ENCODE data around the gene TNFSF18. TPM values are rescaled to one million over a fixed set of nuclear protein-coding genes. Genes with fewer than 3 reads are reported as not detected.

The TNFSF18 gene
- polyA plus RNA-seq, 4 donors = 0.14 to 0.24 (median 0.18) TPM

DNA sequence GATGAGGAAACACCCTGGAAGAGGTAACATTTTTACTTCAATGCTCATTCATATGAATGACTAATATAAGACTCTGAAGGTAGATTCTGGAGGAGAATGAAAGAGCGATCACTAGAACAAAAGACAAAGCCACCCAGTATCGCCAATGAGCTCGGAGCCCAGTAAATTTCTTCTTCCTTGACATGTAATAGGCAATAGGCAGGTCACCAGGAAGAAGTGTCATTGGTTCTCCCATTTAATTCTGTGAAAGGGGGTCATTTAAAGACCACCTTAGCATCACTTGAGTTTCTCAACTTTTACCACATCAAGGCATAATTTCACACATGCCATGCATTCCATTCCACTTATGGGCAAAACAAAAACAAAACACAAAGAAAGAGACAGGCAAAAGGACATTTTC lies 7.9 kb downstream of the TNFSF18 start:
- DNase-seq (ENCODE audit: low read depth in 4 of 4, low spot score in 2 of 4) = no peak

DNA sequence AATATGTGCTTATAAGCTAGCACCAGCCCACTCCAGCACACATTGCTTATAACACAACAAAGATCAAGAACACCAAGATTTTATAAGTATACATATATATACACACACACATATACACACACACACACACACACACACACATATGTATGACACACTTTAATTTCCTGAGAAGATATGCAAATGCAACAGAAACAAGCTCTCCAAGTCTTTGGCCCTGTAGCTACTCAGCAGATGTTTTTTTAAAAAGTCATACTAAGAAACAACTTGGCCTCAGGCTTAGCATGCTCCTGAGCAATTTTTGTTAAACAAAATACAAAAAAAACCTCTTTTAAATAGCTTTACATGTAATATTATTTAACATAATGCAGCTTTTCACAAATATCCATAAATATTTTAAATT lies 11.1 kb downstream of the TNFSF18 start:
- DNase-seq (ENCODE audit: low read depth in 4 of 4, low spot score in 2 of 4) = no peak

DNA sequence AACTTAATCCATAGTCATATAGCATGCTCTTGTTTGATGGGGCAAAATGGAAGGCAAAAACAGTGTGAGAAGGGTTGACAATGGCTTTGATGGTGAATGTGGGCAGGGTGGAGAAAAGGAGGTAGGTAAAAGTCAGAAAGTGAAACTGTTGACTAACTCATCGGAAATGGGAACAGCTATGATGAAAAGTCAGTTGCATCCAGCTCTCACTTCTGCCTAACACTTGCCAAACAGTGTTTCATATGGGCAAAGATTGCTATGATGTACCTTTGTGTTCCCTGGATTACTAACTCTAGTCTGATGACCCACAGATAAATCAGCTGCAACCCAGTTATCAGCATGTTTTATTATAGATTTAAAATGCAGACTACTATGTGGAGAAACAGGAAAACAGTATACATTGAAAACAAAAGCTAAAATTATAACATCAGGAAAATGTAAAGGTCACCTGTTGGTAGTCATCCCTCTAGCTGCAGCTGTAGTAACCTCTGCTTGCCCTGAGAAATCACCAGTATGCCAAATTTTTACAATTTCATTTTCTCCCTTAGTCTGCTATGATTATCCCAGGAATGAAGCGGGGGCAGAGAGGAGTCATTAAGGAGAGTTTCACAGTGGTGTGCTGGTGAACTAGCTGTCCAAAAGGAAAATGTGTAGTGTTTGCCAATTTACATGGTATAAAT lies 11.7 kb downstream of the TNFSF18 start:
- no peak for DNase-seq (ENCODE audit: low read depth in 4 of 4, low spot score in 2 of 4)

DNA sequence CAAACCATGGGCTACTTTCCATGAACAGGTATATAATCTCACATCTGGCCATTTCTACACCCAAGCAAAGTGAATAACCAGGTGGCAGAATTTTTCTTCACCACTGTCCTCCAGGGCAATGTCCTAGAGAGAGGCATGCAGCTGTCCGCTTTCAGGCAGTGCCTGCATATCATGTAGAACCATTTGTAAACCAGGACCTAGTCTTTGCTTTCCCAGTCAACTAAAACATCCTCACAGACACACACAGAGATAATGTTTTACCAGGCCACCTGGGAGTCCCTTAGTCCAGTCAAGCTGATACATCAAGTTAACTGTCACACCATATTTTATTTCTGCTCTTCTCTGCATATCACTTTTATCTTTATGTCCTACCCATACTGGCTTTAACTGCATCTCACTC lies 26.2 kb downstream of the TNFSF18 start:
- no peak for DNase-seq (ENCODE audit: low read depth in 4 of 4, low spot score in 2 of 4)

DNA sequence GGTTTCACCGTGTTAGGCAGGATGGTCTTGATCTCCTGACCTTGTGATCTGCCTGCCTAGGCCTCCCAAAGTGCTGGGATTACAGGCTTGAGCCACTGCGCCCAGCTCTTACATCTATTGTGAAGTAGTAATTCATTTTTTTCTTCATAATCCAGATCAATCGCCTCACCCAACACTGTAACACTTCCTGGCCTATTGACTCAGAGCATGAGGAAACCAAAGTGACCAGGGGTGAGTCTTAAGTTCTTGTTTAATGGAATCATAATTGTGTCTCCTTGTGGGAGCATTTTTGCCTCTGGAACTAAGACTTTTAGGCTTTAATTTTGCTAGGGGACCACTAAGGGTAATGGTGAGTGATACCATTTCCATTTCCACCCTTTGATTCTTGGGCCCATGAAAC lies 27.4 kb downstream of the TNFSF18 start:
- no peak for DNase-seq (ENCODE audit: low read depth in 4 of 4, low spot score in 2 of 4)

DNA sequence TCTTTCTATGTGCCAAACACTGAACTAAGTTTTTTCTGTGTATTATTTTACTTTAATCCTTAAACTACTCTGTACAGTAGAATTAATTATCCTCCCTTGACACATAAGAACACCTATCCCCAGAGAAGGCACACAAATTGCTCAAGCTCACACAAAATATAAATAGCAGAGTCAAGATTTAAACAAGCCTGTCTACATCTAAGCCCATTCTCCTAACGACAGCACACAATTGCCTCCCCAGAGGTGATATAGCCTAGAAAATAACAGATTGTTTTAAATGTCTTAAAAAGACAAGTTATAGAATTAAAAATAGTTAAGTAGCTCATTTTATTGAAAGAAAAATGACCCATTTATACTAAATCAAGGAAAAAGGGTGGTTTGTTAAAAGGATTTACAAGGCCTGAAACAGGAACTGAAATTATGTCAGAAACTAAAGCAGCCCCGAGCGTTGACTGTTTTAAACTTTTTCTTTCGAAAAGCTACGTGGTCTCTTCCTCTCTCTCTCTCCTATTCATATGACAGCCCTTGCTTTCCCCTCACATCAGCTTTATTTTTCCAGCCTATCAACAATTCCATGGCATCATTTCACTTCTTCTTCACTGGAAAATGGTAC lies 30.5 kb downstream of the TNFSF18 start:
- DNase-seq (ENCODE audit: low read depth in 4 of 4, low spot score in 2 of 4) = no peak

DNA sequence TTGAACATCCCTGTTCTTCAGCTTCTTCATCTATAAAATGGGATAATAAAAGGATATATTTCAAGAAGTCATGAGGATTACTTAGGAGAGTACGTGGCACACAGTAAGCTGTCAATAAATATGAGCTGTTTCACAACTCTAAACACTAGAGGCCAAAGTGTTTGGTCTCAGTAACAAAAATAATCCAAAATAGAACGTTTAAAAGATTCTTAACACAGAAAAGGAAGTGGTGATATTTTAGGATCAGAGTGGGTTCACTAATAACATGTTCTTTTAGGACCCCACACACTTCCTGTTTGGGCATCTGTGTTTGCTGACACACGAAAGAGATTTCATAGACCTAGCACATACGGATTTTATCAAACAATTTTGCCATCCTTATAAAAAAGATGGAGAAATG lies 32.9 kb downstream of the TNFSF18 start:
- no peak for DNase-seq (ENCODE audit: low read depth in 4 of 4, low spot score in 2 of 4)

DNA sequence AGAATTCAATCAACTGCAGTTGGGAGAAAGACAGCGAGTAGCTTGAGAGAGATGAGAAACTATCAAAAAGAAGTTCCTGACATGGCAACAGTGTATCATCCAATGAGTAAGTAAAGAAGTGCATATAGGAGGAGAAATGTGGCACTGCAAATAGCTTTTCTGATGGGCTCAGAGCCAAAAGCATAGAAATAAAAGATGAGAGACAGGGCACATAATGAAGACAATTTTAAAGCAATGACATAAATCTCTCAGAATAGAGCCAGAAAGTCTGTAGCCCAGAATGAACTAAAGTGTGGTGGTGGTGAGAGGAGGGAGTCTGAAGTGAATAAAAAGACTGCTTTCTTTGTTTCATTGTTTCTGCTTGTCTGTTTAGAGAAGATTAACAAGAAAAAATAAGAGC lies 34.3 kb downstream of the TNFSF18 start:
- no peak for DNase-seq (ENCODE audit: low read depth in 4 of 4, low spot score in 2 of 4)

DNA sequence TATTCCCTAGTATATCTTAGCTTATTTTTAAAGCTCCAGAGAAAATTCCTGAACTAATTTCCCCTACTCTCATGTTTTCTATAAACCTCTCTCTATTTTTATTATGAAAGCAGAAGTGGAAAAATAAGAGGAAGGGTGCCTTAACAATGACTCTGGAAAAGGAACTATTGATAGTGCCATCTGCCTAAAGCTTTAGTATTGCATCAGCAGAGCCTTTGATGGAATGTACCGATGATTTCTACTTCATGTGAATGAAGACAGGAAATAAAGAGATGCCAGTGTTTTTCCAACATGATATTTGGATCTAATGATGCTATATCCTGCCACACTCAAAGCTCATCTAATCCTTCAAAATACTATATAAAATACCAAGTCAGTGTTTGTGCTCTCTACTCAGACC lies 35.1 kb downstream of the TNFSF18 start:
- no peak for DNase-seq (ENCODE audit: low read depth in 4 of 4, low spot score in 2 of 4)

DNA sequence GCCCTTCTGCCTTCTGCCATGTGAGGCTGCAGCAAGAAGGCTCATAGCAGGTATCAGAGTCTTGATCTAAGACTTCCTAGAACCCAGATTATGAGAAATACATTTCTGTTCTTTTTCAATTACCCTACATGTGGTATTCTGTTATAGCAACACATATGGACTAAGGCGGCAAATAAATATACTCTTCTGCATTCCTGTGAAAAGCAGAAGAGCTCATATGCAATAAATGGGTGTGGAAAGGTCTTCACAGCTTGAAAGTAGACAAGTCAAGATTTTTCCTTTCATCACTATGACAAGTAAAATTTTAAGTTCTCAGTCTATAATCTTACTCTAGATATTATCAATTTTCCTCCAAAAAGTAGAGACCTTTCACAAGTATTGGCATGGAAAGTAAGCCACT lies 36.6 kb downstream of the TNFSF18 start:
- no peak for DNase-seq (ENCODE audit: low read depth in 4 of 4, low spot score in 2 of 4)

DNA sequence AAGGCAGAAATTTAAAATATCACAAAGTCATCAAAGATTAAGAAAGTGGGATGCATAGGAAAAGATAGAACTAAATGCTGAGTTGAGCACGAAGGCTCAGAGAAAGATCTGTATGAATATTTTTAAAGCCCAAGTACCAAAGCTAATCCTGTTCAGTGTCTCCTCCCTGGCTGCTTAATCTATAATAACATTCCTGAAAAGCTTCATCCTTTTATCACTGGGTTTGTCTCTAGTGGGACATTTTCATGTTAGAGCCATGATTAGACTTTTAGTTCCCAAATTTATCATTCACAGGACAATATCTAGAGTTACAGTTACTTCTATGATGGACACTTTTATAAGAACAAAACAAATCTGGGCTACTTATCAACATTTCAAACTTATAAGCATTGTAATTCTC lies 38.6 kb downstream of the TNFSF18 start:
- DNase-seq (ENCODE audit: low read depth in 4 of 4, low spot score in 2 of 4) = no peak

DNA sequence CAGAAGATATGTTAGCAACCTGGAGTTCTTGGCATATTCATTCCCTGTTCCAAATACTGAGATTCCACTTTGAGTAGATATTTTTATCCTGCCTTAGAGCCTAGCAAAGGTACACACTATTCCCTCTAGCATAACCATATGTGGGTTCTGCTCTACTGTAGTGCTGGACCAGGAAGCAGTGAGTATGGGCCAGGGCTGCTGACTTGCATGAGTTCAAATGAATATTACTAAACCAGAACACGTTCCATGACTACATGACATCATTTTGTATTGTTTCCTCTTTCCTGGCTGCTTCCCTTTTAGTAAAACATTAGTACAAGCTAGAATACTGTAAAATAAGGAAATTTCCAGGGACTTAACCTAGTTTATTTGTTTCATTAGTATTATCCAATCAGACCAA lies 41.1 kb downstream of the TNFSF18 start:
- DNase-seq (ENCODE audit: low read depth in 4 of 4, low spot score in 2 of 4) = no peak

DNA sequence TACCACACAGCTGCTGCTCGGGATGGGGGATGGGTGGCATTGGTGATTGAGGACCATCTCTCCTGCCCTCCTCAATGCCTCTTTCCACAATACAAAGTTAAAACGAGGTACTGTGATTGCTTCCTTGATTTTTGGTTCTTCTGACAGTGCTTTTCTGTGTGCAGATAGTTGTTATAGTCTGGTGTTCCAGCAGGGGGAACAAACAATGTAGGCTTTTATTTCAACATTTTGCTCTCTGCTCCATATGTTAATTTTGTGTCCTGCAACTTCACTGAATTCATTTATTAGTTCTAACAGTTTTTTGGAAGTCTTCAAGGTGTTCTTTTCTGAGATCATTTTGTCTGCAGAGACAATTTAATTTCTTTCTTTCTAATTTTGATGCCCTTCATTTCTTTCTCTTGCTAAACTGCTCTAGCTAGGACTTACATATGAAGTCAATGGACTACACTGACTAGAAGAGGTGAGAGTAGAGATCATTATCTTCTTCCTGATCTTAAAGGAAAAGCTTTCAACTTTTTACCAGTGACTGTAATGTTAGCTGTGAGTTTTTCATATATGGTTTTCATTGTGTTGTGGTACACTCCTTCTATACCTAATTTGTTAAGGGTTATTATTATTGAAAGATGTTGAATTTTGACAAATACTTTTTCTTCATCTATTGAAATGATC lies 45.4 kb downstream of the TNFSF18 start:
- no peak for DNase-seq (ENCODE audit: low read depth in 4 of 4, low spot score in 2 of 4)

DNA sequence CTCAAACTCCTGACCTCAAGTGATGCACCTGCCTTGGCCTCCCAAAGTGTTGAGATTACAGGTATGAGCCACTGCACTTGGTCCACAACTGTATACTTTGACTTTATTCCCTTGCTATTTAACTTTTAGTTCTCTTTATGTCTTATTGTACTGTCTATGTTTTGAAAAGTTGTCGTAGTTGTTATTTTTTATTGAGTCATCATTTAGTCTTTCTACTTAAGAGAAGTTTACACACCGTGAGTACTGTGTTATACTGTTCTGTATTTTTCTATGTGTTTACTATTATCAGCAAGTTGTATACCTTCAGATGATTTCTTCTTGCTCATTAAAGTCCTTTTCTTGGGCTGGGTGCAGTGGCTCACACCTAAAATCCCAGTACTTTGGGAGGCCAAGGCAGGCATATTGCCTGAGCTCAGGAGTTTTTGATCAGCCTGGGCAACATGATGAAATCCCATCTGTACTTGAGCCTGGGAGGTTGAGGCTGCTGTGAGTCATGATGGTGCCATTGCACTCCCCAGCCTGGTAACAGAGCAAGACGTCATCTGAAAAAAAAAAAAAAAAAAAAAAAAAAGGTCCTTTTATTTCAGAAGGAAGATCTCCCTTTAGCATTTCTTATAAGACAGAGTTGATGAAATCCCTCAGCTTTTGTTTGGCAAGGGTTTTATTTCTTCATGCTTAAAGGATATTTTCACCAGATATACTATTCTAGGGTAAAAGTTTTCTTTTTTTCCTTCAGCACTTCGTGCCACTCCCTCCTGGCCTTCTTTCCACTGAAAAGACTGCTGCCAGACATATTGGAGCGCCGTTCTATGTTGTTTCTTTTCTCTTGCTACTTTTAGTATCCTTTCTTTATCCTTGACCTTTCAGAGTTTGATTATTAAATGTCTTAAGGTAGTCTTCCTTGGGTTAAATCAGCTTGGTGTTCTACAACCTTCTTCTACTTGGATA lies 47.6 kb downstream of the TNFSF18 start:
- no peak for DNase-seq (ENCODE audit: low read depth in 4 of 4, low spot score in 2 of 4)

DNA sequence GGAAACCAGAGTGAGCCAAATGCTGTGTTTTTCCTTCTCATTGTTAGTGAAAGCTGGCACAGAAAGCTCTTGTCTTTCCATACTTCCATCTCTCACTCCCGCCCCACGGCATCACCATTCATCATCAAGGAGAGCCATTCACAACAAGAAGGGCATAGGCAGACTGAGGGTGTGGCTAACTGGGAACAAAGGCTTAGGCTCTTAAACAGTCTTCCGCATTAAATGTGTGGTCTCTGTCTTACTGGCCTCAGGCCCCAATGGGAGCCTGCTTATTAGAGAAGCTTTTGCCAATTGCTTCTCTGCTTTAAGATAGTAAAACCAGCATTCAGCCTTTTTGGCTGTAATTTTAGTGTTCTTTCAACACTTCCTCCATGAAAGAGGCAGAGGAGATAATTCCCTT lies 51.4 kb downstream of the TNFSF18 start:
- no peak for DNase-seq (ENCODE audit: low read depth in 4 of 4, low spot score in 2 of 4)

DNA sequence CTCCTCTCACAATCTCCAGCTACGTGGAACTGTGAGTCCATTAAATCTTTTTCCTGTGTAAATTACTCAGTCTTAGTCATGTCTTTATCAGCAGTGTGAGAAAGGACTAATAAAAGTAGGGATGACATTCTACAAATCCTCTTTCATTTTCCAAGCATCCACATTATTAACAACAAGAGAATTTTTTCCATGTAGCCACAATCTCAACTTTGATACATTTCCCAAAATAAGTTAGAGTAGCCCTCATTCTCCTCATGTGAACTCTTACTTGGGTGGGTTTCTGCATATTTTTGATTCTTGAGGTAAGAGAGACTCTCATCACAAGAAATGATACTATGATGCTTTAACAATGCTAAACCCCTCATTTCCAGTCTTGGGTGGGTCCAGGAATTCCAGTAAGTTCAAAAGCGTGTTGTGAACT lies 52.8 kb downstream of the TNFSF18 start:
- DNase-seq (ENCODE audit: low read depth in 4 of 4, low spot score in 2 of 4) = no peak

DNA sequence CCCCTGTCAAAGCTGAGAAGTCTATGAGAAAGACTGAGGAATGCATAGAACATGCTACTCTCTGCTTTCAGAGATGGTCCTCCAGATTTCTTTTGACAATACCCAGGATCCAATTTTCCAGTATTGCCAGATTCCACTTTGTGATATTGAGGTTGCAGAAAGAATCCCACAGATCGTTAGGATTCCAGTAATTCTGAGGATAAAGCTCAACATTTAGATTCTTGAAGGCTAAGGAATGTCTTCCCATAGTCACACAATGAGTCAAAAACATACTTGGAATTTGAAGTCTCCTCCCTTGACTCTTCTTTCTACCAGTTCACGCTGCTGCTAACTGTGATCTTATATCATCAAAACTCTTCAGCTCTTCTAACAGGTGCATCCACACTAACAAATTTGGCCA lies 57.1 kb downstream of the TNFSF18 start:
- DNase-seq (ENCODE audit: low read depth in 4 of 4, low spot score in 2 of 4) = no peak

DNA sequence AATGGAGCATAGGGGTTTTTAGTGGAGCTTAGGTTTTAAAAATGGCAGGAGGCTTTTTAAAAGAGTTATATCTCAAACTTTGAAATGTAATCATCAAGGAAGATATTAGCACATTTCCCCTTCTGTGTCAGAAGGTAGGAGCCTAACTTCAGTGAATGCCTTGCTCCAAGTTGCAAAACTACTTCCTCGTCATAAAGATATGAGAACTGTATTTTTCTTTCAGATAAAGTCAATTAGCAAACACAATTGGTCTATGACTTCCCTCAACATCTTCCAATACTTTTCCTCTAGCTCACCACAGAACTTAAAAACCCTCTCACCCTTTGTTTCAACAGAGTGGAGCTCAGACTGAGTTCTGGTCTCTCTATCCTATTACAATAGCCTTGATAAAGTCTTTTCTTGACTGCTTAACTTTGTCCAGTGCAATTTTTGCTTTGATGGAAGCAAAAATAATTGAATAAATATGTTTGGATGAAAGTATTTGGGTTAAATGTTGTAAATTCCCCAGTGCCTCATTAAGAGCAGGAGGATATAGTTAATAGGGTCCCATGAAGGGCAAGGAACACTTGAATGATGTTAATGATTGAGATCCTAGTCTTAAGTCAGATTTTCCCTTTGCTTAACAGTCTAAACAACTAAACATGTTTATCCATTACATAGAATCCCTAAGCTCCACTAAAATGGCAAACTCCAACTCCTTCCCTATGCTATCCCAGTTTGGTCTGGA lies 58.9 kb downstream of the TNFSF18 start:
- no peak for DNase-seq (ENCODE audit: low read depth in 4 of 4, low spot score in 2 of 4)

DNA sequence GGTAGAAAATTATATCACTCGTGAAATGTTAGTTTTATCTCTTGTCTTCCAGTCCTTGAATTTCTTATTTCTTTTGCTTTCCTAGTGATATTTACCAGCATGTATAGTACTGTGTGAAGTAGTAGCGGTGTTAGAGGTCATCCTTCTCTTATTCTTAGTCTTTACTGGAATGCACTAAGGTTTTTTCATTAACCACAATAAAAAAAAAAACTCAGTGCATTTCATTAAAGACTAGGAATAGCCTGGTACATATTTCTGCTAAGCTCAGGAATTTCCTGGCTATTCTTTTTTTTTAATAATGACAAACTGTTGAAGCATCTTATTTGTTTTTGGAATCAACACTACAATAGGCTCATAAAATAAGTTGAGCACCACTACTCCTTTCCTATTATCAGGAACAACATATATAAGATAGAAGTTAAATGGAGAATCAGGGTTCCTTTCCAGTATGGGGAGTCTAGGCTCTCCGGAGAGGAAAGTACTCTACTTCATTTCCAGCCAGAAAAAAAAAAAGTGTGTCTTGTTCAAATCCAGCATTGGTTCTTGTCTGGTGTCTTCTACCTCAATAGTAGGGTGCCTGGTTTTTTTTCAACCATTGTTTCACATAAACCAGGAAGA lies 60.0 kb downstream of the TNFSF18 start:
- no peak for DNase-seq (ENCODE audit: low read depth in 4 of 4, low spot score in 2 of 4)
